ENCODE data around the gene ENTPD8.

- TF ChIP-seq CTCF (IDR thresholded peaks at IDR 0.05), result no peak
- TF ChIP-seq POLR2AphosphoS5 (IDR thresholded peaks at IDR 0.05), result no peak
- TF ChIP-seq POLR2A (IDR thresholded peaks at IDR 0.05), result no peak
Observed at GRCh38 chr9:137397675-137398423, 43.3 kb downstream of the ENTPD8 start.

Data from breast epithelium (tissue), 3 donors.